ENCODE measurements around the gene RGS6. TPM values are rescaled to one million over a fixed set of nuclear protein-coding genes. Genes with fewer than 3 reads are reported as not detected.
"Not testable (repeated sequence)": the region's sequence is repeated elsewhere in the genome, so short reads cannot be mapped to it uniquely, and the experiment has no call there.

Gene RGS6
- total RNA-seq: 1 to 10 TPM in 1 of 2 donors, not detected in 1; 3.2 TPM

DNA sequence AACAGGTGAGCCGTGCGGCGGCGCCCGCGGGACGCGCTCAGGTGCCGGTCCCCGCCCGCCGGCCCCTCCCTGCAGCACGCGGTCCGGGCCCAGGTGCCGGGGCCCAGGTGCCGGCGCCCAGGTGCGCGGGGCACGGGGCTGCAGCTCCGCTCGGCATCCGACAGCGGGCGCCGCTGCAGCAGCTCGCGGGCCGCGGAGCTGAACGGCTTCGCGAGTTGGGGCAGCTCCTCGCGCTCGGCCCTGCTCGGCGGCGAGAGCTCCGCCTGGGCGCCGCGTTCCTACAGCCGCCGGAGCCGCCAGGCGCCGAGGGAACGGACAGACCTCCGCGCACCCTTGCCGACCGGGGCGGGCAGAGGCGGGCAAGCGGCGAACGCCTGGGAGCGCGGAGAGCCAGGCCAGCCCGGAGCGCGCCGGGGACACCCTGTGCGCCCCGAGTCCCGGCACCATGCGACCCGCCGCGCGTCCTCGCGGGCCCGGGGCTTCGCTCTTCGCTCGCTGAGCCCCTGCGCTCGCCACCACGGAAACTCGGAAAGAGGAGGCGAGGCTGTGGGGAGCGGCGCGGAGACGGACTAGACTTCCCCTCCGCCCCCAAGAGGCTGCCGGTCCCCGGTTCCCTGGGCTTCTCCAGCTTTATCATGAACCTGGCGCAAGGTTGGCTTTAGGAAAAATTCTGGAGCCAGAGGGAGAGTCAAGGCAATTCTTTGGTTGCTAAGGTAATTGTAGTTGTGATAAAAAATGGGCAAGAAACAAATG, at the start of gene RGS6:
Gene RGS6, plus strand, starts transcription at position 201 of the 753 bp plus-strand sequence.
- H3K36me3 ChIP-seq: no peaks in the 10 kb centered on the region
- WGBS: under 1% methylated on average over 47 of the region's 92 CpGs
- no peaks in the 10 kb centered on the region for H3K4me1 ChIP-seq (replicated peaks)
- DNase-seq (ENCODE audit: low spot score): peak; percentile 4
- H3K9me3 ChIP-seq: no peaks in the 10 kb centered on the region
- TF ChIP-seq POLR2A (IDR thresholded peaks at IDR 0.05) (no peak), POLR2AphosphoS5 (IDR thresholded peaks at IDR 0.05) (no peak)
- TF ChIP-seq, protein P1, sequence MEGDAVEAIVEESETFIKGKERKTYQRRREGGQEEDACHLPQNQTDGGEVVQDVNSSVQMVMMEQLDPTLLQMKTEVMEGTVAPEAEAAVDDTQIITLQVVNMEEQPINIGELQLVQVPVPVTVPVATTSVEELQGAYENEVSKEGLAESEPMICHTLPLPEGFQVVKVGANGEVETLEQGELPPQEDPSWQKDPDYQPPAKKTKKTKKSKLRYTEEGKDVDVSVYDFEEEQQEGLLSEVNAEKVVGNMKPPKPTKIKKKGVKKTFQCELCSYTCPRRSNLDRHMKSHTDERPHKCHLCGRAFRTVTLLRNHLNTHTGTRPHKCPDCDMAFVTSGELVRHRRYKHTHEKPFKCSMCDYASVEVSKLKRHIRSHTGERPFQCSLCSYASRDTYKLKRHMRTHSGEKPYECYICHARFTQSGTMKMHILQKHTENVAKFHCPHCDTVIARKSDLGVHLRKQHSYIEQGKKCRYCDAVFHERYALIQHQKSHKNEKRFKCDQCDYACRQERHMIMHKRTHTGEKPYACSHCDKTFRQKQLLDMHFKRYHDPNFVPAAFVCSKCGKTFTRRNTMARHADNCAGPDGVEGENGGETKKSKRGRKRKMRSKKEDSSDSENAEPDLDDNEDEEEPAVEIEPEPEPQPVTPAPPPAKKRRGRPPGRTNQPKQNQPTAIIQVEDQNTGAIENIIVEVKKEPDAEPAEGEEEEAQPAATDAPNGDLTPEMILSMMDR (IDR thresholded peaks at IDR 0.05): peak in 1 of 4 experiments; percentile 7
- peak within 1 kb of the TSS in 1 of 2 donors; percentile 19 for H3K4me3 ChIP-seq
- H3K27ac ChIP-seq: no peak within 1 kb of the TSS
- intact Hi-C loops (cut with DNase I): no loop called here
- H3K27me3 ChIP-seq (replicated peaks; ENCODE audit: insufficient read depth): no peaks in the 10 kb centered on the region

DNA sequence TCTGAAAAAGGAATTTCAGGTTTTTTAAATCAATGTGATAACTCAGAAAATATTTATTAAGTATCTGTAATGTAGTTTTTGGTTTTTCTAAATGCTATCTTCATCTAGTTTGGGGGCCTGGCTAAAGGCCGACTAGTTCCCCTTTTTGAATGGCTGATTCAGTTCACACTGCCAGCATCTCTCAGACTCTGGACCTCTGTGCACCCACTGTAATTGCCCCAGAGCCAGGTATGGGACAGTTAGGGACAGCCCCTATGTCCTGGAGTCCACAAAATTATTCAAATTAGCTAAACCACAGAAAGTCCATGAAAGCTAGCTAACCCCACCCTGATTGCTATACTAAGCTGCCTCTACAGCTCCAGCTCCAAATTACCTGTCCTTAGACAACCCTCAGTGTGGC, 49.1 kb upstream of the RGS6 start:
- 65% methylated on average over 1 of the region's 1 CpG for whole genome bisulfite sequencing
- DNase-seq (ENCODE audit: low spot score): no peak
- intact Hi-C loops (cut with DNase I): no loop called here
- H3K27me3 ChIP-seq (replicated peaks; ENCODE audit: insufficient read depth): no peaks in the 10 kb centered on the region
- H3K27ac ChIP-seq: no peak overlapping the region
- no peaks in the 10 kb centered on the region for H3K4me1 ChIP-seq (replicated peaks)
- no peak for TF ChIP-seq POLR2AphosphoS5 (IDR thresholded peaks at IDR 0.05)
- no peaks in the 10 kb centered on the region for H3K36me3 ChIP-seq
- no peaks in the 10 kb centered on the region for H3K9me3 ChIP-seq
- no peak overlapping the region for H3K4me3 ChIP-seq

DNA sequence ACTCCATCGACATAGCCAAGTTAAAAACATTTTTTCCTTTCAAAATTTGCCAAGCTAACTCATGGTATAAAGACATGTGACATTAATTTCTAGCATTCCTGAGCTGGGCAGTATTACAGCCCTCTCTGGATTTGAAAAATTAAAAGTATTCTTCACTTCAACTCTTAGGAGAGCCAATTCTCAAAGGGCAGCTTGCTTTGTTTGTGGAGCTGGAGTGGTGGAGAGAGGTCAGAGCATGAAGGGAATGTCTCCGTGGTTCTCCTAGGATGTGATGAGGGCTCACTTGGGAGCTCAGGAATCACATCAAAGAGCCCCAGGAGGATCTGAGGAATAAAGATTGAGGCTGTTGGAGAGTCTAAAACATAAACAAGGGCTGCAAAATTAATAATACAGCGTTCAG, 46.9 kb upstream of the RGS6 start:
- no peaks in the 10 kb centered on the region for H3K9me3 ChIP-seq
- no peaks in the 10 kb centered on the region for H3K27me3 ChIP-seq (replicated peaks; ENCODE audit: insufficient read depth)
- TF ChIP-seq, protein P1 (IDR thresholded peaks at IDR 0.05): no peak
- TF ChIP-seq POLR2AphosphoS5 (IDR thresholded peaks at IDR 0.05): no peak
- no peak for TF ChIP-seq POLR2A (IDR thresholded peaks at IDR 0.05)
- no peak overlapping the region for H3K4me3 ChIP-seq
- intact Hi-C loops (cut with DNase I): no loop called here
- no peak overlapping the region for H3K27ac ChIP-seq
- WGBS: 71% methylated on average over 3 of the region's 3 CpGs
- H3K4me1 ChIP-seq (replicated peaks): no peaks in the 10 kb centered on the region
- no peaks in the 10 kb centered on the region for H3K36me3 ChIP-seq
- no peak for DNase-seq (ENCODE audit: low spot score)

DNA sequence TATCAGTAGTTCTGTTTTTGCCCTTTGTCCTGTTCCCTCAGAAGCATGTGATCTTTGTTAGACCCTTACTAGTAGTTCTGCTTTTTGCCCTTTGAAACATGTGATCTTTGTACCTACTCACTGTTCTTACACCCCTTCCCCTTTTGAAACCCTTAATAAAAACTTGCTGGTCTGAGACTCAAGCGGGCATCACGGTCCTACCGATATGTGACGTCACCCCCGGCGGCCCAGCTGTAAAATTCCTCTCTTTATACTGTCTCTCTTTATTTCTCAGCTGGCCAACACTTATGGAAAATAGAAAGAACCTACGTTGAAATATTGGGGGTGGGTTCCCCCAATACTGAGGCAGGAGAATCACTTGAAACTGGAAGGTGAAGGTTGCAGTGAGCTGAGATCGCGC, 44.4 kb upstream of the RGS6 start:
- H3K27me3 ChIP-seq (replicated peaks; ENCODE audit: insufficient read depth); DNase-seq (ENCODE audit: low spot score); H3K36me3 ChIP-seq; H3K4me1 ChIP-seq (replicated peaks); H3K4me3 ChIP-seq; H3K27ac ChIP-seq; H3K9me3 ChIP-seq; intact Hi-C loops (cut with DNase I): not testable (repeated sequence)
- WGBS: 95% methylated on average over 9 of the region's 9 CpGs

DNA sequence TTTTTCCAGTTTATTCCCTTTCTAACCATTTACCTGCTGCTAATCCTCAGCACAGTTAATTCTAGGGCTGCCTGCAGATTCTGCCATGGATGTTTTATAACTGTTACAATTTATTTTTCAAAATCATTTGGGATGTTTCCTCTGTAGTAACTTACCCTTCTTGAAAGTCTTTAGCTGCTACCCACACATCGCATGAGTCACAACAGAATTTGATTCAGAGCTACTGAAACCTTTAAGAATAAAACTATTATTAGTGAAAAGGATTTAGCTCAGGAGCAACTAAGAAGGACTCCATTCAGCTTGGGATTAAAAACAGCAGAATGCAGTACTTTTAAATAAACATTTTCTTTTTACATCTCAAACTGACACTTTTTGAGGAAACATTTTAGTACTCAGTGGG, 41.7 kb upstream of the RGS6 start:
- WGBS: 76% methylated on average over 1 of the region's 1 CpG
- intact Hi-C loops (cut with DNase I): no loop called here

DNA sequence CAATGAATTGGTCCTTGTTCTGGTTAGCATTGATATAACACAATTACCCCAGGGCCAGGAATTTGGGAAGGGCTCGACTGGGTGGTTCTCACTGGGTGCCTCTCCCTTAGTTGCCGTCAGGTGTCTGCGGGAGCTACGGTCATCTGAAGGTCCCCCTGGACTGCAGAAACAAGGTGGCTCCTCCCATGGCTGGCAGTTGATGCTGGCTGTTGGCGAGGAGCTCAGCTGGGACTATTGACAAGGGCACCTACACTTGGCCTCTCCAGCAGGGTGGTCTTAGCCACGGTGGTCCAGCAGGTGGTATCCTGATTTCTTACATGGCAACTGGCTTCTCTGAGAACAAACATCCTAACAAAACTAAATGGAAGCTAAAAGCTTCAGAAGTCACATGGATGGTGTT, 41.0 kb upstream of the RGS6 start:
- no peaks in the 10 kb centered on the region for H3K36me3 ChIP-seq
- H3K4me1 ChIP-seq (replicated peaks): no peaks in the 10 kb centered on the region
- no peaks in the 10 kb centered on the region for H3K9me3 ChIP-seq
- DNase-seq (ENCODE audit: low spot score): no peak
- no peak overlapping the region for H3K4me3 ChIP-seq
- no peaks in the 10 kb centered on the region for H3K27me3 ChIP-seq (replicated peaks; ENCODE audit: insufficient read depth)
- WGBS: 87% methylated on average over 6 of the region's 6 CpGs
- no peak overlapping the region for H3K27ac ChIP-seq
- TF ChIP-seq, protein P1 (IDR thresholded peaks at IDR 0.05): no peak
- TF ChIP-seq POLR2AphosphoS5 (IDR thresholded peaks at IDR 0.05) (no peak), POLR2A (IDR thresholded peaks at IDR 0.05) (no peak)
- intact Hi-C loops (cut with DNase I): no loop called here

More for the DNA sequence above, 41.7 kb upstream of the RGS6 start:
- Histone ChIP-seq H3K36me3 (no peaks in the 10 kb centered on the region), H3K27ac (no peak overlapping the region), H3K9me3 (no peaks in the 10 kb centered on the region), H3K4me3 (no peak overlapping the region), H3K27me3 (replicated peaks; ENCODE audit: insufficient read depth) (no peaks in the 10 kb centered on the region), H3K4me1 (replicated peaks) (no peaks in the 10 kb centered on the region)
- no peak for TF ChIP-seq POLR2AphosphoS5 (IDR thresholded peaks at IDR 0.05)
- no peak for DNase-seq (ENCODE audit: low spot score)
